GM12878 (cell line): Measurements from ENCODE around the gene CUEDC1. TPM values are rescaled to one million over a fixed set of nuclear protein-coding genes. Genes with fewer than 3 reads are reported as not detected.

Experiments used
- ATAC-seq: fragments of 200-7000 bp; cut with Tn5 transposase; 3 replicates; pipeline ENCODE4 v1.9.1; 2020; ENCODE audit warnings: mild to moderate bottlenecking, moderate library complexity
- BruUV-seq: library from RNA; stranded (reverse); fragments of 400-500 nt; replicated peaks from 2 replicates; lab custom pipeline; 2021; lab: Mats Ljungman, UMichigan
- CTCF ChIA-PET: fragments of 300-600 bp; sonication (Branson Sonifier 250); formaldehyde crosslinking; extraction: SDS; loops from one replicate; lab custom pipeline; 2021; ENCODE audit warnings: inconsistent platforms; lab: Yijun Ruan, JAX
- POLR2A ChIA-PET: fragments of 350-600 bp; formaldehyde crosslinking; extraction: SDS; loops from one replicate; lab custom pipeline; 2021; ENCODE audit warnings: inconsistent platforms; lab: Charles Lee
- RAD21 ChIA-PET: fragments of 300-600 bp; sonication (Branson Sonifier 250); formaldehyde crosslinking; loops from one replicate; lab custom pipeline; 2023; ENCODE audit warnings: antibody characterized with exemption; ENCODE audit not compliant: unreplicated experiment; lab: Charles Lee
- SMC1A ChIA-PET: fragments of 300-600 bp; sonication (Branson Sonifier 250); formaldehyde crosslinking; loops from one replicate; lab custom pipeline; 2023; ENCODE audit not compliant: unreplicated experiment, uncharacterized antibody; lab: Charles Lee
- DNase-seq: peaks from one replicate; pipeline ENCODE4 v3.0.0-alpha.2; 2011; ENCODE audit warnings: low read depth, low spot score
- FAIRE-seq: peaks from 3 replicates; lab custom pipeline; 2011; peaks lifted over from hg19 to GRCh38; lab: Jason Lieb, UNC
- H2AFZ ChIP-seq: 2 replicates; pipeline ENCODE4 v1.6.0; 2011; ENCODE audit warnings: low read depth, low read length, control low read depth; ENCODE audit not compliant: control insufficient read depth
- H3K27ac ChIP-seq: 2 replicates; pipeline ENCODE4 v1.5.1; 2011; ENCODE audit warnings: control low read depth; ENCODE audit not compliant: control insufficient read depth, insufficient read depth
- H3K27me3 ChIP-seq, 2 experiments: replicated peaks in 1 of 2; 2 replicates each; pipeline versions ENCODE4 v1.6.0 to v1.6.1; 2011; ENCODE audit warnings: low read length in 1 of 2; ENCODE audit not compliant: control insufficient read depth in 2 of 2, insufficient read depth in 2 of 2
- H3K36me3 ChIP-seq, 2 experiments: 2 replicates each; pipeline ENCODE4 v1.5.1; 2011; ENCODE audit warnings: low read length in 1 of 2; ENCODE audit not compliant: control insufficient read depth in 2 of 2, insufficient read depth in 2 of 2
- H3K4me1 ChIP-seq: 2 replicates; pipeline ENCODE4 v1.6.1; 2011; ENCODE audit warnings: mild to moderate bottlenecking, low read length, moderate library complexity, mixed read lengths; ENCODE audit not compliant: control insufficient read depth, insufficient read depth
- H3K4me2 ChIP-seq: 2 replicates; pipeline ENCODE4 v1.6.0; 2011; ENCODE audit warnings: control low read depth; ENCODE audit not compliant: control insufficient read depth, insufficient read depth
- H3K4me3 ChIP-seq: fragments of 200-600 bp; sonication (generic); 2 replicates; pipeline ENCODE4 v1.5.1; 2016
- H3K79me2 ChIP-seq: 2 replicates; pipeline ENCODE4 v1.6.0; 2011; ENCODE audit warnings: low read length; ENCODE audit not compliant: control insufficient read depth, insufficient read depth
- H3K9ac ChIP-seq: 2 replicates; pipeline ENCODE4 v1.8.0; 2011; ENCODE audit warnings: low read length, control low read depth, mixed read lengths; ENCODE audit not compliant: control insufficient read depth, insufficient read depth
- H3K9me3 ChIP-seq: replicated peaks from 3 replicates; pipeline ENCODE4 v1.5.1; 2011; ENCODE audit warnings: mild to moderate bottlenecking, low read length; ENCODE audit not compliant: control insufficient read depth, insufficient read depth
- H4K20me1 ChIP-seq: 2 replicates; pipeline ENCODE4 v1.6.0; 2011; ENCODE audit not compliant: control insufficient read depth, insufficient read depth
- BRCA1 ChIP-seq: IDR thresholded peaks from 2 replicates; pipeline ENCODE4 v1.6.1; 2011; ENCODE audit warnings: low read depth, low read length, improper control_type of control experiment
- WGBS: methylation state at CpG from one replicate; pipeline ENCODE4 v1.1.6; 2016; ENCODE audit warnings: low lambda C conversion rate; ENCODE audit not compliant: insufficient replicate concordance, insufficient coverage; ENCODE audit errors: missing lambda C conversion rate; 5-methylcytosine and 5-hydroxymethylcytosine counted together
- in situ Hi-C: fragments of 300-500 bp; cut with MboI; formaldehyde crosslinking; loops from 9 replicates; pipeline ENCODE4 v1.14.3; 2018; ENCODE audit warnings: mixed read lengths
- intact Hi-C: fragments of 100-400 bp; cut with micrococcal nuclease; formaldehyde crosslinking; loops from one replicate; pipeline ENCODE4 v1.14.2; 2022; ENCODE audit not compliant: unreplicated experiment
- polyA plus RNA-seq, 11 experiments: library from polyadenylated mRNA; depleted of rRNA in 4 of 11; unstranded in 6 of 11; stranded (reverse) in 5 of 11; fragments of >200 nt; fragmentation: Nextera tagmentation in 4 of 11; fragmentation: Illumina TruSeq in 1 of 11; extraction: Ambion mirVana in 4 of 11; extraction: Trizol in 1 of 11; gene quantifications; 1 replicate in 1 of 11; 2 replicates in 10 of 11; pipeline versions ENCODE4 v1.2.1 to v1.2.3, GENCODE V29; 2011 to 2016; ENCODE audit warnings: inconsistent platforms in 2 of 11, missing spikeins in 2 of 11, low read depth in 1 of 11
- total RNA-seq, 4 experiments: library from RNA; depleted of rRNA in 3 of 4; stranded (reverse); fragments of >200 nt in 3 of 4; fragmentation: Illumina TruSeq in 1 of 4; extraction: Trizol in 1 of 4; gene quantifications; 2 replicates each; pipeline versions ENCODE4 v1.2.1 to v1.2.3, GENCODE V29; 2013 to 2021
- TF ChIP-seq, protein P1 (sequence below): fragments of 450-650 bp; IDR thresholded peaks from 2 replicates; pipeline ENCODE4 v1.6.1; 2018; ENCODE audit warnings: mild to moderate bottlenecking, low read depth, moderate library complexity; ENCODE audit not compliant: partially characterized antibody
- TF ChIP-seq, protein P2 (sequence below): fragments of 450-650 bp; IDR thresholded peaks from 2 replicates; pipeline ENCODE4 v1.6.1; 2017; ENCODE audit warnings: mild to moderate bottlenecking, low read depth, inconsistent platforms; ENCODE audit not compliant: poor library complexity, severe bottlenecking

CUEDC1 gene
- total and polyA plus RNA-seq, 10 of the 15 experiments (the other 5 are each of a cell fraction or from before 2014, with no cell fraction given), result 0.24 to 7.4 (median 1.8) TPM

DNA sequence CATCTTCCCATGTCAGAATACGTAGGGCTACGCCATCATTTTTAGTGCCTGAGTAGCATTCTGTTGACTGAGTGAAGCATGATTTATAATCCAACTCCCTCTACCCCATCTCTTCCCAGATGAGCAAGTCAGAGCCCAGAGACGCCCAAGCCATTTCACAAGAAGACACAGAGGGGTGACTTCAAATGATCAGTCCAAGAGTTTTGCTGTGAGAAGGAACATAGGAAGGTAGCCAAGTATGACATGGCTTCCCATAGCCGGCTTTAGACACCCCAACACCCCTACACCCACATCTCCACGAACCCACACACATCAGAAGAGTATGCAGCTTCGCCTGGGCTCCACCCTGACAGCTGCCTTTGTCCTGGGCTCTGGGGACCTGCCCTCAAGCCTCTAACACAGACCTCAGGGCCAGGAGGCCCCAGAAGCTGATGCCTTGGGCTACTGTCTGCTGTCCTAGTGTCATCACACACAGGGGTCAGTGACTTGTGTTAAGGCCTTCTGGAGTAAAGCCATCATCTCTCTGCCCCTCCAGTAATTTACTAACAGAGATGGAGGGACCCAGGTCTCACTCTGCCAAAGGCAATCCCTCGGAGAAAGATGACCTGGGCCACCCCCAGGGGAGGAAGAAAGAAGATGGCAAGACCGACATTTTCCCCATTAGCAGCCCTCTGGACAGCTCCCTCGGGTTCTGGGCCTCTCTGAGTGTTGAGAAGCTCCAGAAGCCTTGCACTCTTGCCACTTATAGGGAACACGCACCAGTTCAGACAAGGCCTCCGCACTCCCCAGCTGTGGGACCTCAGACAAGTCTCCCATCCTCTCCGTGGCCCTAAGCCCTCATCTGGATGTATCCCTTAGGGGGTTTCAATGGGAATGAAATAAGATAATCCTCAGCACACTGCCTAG lies 66.6 kb downstream of the CUEDC1 start:
- Histone ChIP-seq H3K9me3 (no peaks in the 10 kb centered on the region), H3K9ac (no peak overlapping the region), H3K27ac (no peak overlapping the region), H3K36me3 (no peaks in the 10 kb centered on the region), H3K4me1 (peaks cover 10% of the 10 kb centered on the region), H3K4me3 (no peak overlapping the region), H2AFZ (no peak overlapping the region), H3K4me2 (no peak overlapping the region), H3K27me3 (no peaks in the 10 kb centered on the region), H3K79me2 (no peaks in the 10 kb centered on the region), H4K20me1 (no peaks in the 10 kb centered on the region; the same call in 1 of the 2 replicates)
- ATAC-seq, result no peak
- no peak for DNase-seq
- no TSS peak for BruUV-seq
- in situ Hi-C loops, result no loop called here
- no peak for FAIRE-seq
- TF ChIP-seq, protein P1, sequence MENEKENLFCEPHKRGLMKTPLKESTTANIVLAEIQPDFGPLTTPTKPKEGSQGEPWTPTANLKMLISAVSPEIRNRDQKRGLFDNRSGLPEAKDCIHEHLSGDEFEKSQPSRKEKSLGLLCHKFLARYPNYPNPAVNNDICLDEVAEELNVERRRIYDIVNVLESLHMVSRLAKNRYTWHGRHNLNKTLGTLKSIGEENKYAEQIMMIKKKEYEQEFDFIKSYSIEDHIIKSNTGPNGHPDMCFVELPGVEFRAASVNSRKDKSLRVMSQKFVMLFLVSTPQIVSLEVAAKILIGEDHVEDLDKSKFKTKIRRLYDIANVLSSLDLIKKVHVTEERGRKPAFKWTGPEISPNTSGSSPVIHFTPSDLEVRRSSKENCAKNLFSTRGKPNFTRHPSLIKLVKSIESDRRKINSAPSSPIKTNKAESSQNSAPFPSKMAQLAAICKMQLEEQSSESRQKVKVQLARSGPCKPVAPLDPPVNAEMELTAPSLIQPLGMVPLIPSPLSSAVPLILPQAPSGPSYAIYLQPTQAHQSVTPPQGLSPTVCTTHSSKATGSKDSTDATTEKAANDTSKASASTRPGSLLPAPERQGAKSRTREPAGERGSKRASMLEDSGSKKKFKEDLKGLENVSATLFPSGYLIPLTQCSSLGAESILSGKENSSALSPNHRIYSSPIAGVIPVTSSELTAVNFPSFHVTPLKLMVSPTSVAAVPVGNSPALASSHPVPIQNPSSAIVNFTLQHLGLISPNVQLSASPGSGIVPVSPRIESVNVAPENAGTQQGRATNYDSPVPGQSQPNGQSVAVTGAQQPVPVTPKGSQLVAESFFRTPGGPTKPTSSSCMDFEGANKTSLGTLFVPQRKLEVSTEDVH, result no peak
- TF ChIP-seq, protein P2, sequence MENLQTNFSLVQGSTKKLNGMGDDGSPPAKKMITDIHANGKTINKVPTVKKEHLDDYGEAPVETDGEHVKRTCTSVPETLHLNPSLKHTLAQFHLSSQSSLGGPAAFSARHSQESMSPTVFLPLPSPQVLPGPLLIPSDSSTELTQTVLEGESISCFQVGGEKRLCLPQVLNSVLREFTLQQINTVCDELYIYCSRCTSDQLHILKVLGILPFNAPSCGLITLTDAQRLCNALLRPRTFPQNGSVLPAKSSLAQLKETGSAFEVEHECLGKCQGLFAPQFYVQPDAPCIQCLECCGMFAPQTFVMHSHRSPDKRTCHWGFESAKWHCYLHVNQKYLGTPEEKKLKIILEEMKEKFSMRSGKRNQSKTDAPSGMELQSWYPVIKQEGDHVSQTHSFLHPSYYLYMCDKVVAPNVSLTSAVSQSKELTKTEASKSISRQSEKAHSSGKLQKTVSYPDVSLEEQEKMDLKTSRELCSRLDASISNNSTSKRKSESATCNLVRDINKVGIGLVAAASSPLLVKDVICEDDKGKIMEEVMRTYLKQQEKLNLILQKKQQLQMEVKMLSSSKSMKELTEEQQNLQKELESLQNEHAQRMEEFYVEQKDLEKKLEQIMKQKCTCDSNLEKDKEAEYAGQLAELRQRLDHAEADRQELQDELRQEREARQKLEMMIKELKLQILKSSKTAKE, result no peak
- no peak for TF ChIP-seq BRCA1
- RAD21 ChIA-PET, result interaction anchor here (1.0 to 1.9 kb wide), 3 partner anchors 19 to 106 kb away, joined by 3 to 4 read pairs (median 3); no protein-coding TSS in a partner anchor
- 23% methylated on average over 12 of the region's 12 CpGs for WGBS
- SMC1A ChIA-PET, result interaction anchor here (2.1 to 7.8 kb wide), 2 partner anchors 28 to 109 kb away, joined by 7 to 111 read pairs; no protein-coding TSS in a partner anchor
- POLR2A ChIA-PET, result interaction anchor here (0.5 kb wide), 1 partner anchor 18 kb away, joined by 4 read pairs; no protein-coding TSS in a partner anchor
- intact Hi-C loops, result no loop called here
- CTCF ChIA-PET, result interaction anchor here (0.6 to 9.4 kb wide), 4 partner anchors 12 to 113 kb away, joined by 4 to 92 read pairs (median 56); no protein-coding TSS in a partner anchor
